K562 (cell line): ENCODE results near the gene VTA1. TPM values are rescaled to one million over a fixed set of nuclear protein-coding genes. Genes with fewer than 3 reads are reported as not detected.

Source experiments
- ATAC-seq: fragments of 200-7000 bp; cut with Tn5 transposase; 3 replicates; pipeline ENCODE4 v1.9.1; 2020; ENCODE audit warnings: moderate library complexity
- BruUV-seq: library from RNA; stranded (reverse); fragments of 400-500 nt; replicated peaks from 2 replicates; lab custom pipeline; 2021; lab: Mats Ljungman, UMichigan
- CTCF ChIA-PET: fragments of 300-600 bp; formaldehyde crosslinking; extraction: SDS; loops from one replicate; lab custom pipeline; 2021; ENCODE audit warnings: low intra/inter-chr PET ratio; lab: Yijun Ruan, JAX
- POLR2A ChIA-PET: fragments of 300-600, 350-650 bp; sonication (Branson Sonifier 250); formaldehyde crosslinking; extraction: SDS; loops from one replicate; lab custom pipeline; 2021; ENCODE audit warnings: antibody characterized with exemption, inconsistent platforms; lab: Yijun Ruan, JAX
- DNase-seq, 4 experiments: peaks; one replicate each; pipeline versions ENCODE4 v3.0.0 to v3.0.0-alpha.2; 2011 to 2018; ENCODE audit warnings: low spot score in 3 of 4, mixed read lengths in 3 of 4; ENCODE audit errors: extremely low read depth in 1 of 4
- FAIRE-seq: peaks from 2 replicates; lab custom pipeline; 2011; peaks lifted over from hg19 to GRCh38; lab: Jason Lieb, UNC
- H2AFZ ChIP-seq: 2 replicates; pipeline ENCODE4 v1.6.0; 2011; ENCODE audit warnings: low read depth, low read length, control low read depth, inconsistent platforms
- H3K27ac ChIP-seq: fragments of 200-600 bp; 3 replicates; pipeline ENCODE4 v1.8.0; 2011; ENCODE audit warnings: low read depth, mild to moderate bottlenecking, control low read depth, inconsistent platforms, low read length, moderate library complexity, mixed read lengths; ENCODE audit errors: extremely low read depth
- H3K27me3 ChIP-seq, 2 experiments: fragments of 300-600 bp in 1 of 2; 2 replicates in 1 of 2; 3 replicates in 1 of 2; pipeline versions ENCODE4 v1.6.0 to v1.8.0; 2011; ENCODE audit warnings: inconsistent platforms in 2 of 2, low read length in 2 of 2, mild to moderate bottlenecking in 1 of 2, mixed read lengths in 1 of 2, moderate library complexity in 1 of 2; ENCODE audit not compliant: control insufficient read depth in 2 of 2, insufficient read depth in 2 of 2
- H3K36me3 ChIP-seq: fragments of 300-600 bp; 3 replicates; pipeline ENCODE4 v1.8.0; 2011; ENCODE audit warnings: mild to moderate bottlenecking, low read length, inconsistent platforms; ENCODE audit not compliant: control insufficient read depth, insufficient read depth
- H3K4me1 ChIP-seq, 2 experiments: fragments of 200-600 bp in 1 of 2; replicated peaks in 1 of 2; 2 replicates in 1 of 2; 3 replicates in 1 of 2; pipeline versions ENCODE4 v1.5.1 to v1.8.0; 2011; ENCODE audit warnings: inconsistent platforms in 2 of 2, low read length in 2 of 2, mild to moderate bottlenecking in 1 of 2, mixed read lengths in 1 of 2, moderate library complexity in 1 of 2; ENCODE audit not compliant: control insufficient read depth in 2 of 2, insufficient read depth in 2 of 2
- H3K4me2 ChIP-seq: 2 replicates; pipeline ENCODE4 v1.6.1; 2011; ENCODE audit warnings: low read length, control low read depth, inconsistent platforms, mixed read lengths; ENCODE audit not compliant: insufficient read depth
- H3K4me3 ChIP-seq: fragments of 200-600 bp; sonication (generic), shearing (Covaris generic); 2 replicates; pipeline ENCODE4 v1.5.1; 2016; ENCODE audit warnings: control low read depth, inconsistent platforms
- H3K79me2 ChIP-seq: fragments of 200-600 bp; 3 replicates; pipeline ENCODE4 v1.8.0; 2011; ENCODE audit warnings: low read length, inconsistent platforms; ENCODE audit not compliant: control insufficient read depth, insufficient read depth
- H3K9ac ChIP-seq, 2 experiments: 2 replicates each; pipeline versions ENCODE4 v1.6.0 to v1.6.1; 2011; ENCODE audit warnings: low read depth in 2 of 2, low read length in 2 of 2, control low read depth in 1 of 2, inconsistent platforms in 1 of 2, mild to moderate bottlenecking in 1 of 2, mixed read lengths in 1 of 2; ENCODE audit not compliant: insufficient read depth in 1 of 2
- H3K9me1 ChIP-seq: one replicate; pipeline ENCODE4 v1.6.0; 2011; ENCODE audit warnings: inconsistent platforms, mild to moderate bottlenecking, low read length, moderate library complexity; ENCODE audit not compliant: control insufficient read depth, insufficient read depth
- H3K9me3 ChIP-seq: replicated peaks from 2 replicates; pipeline ENCODE4 v1.5.1; 2011; ENCODE audit warnings: low read depth, low read length, inconsistent platforms; ENCODE audit not compliant: control insufficient read depth, insufficient read depth
- H4K20me1 ChIP-seq: replicated peaks from 2 replicates; pipeline ENCODE4 v1.6.1; 2011; ENCODE audit warnings: low read length, inconsistent platforms, mixed read lengths; ENCODE audit not compliant: control insufficient read depth, insufficient read depth
- C11orf30 ChIP-seq: fragments of 450-650 bp; IDR thresholded peaks from 2 replicates; pipeline ENCODE4 v1.6.1; 2016; ENCODE audit warnings: low read depth, mild to moderate bottlenecking
- CREM ChIP-seq: IDR thresholded peaks from 2 replicates; pipeline ENCODE4 v1.6.1; 2014; ENCODE audit warnings: antibody characterized with exemption, low read depth
- MAFF ChIP-seq: IDR thresholded peaks from 2 replicates; pipeline ENCODE4 v1.6.1; 2012; ENCODE audit warnings: low read length, improper control_type of control experiment
- MAFG ChIP-seq: fragments of 450-650 bp; conservative IDR thresholded peaks from 2 replicates; pipeline ENCODE4 v1.6.1; 2016; ENCODE audit warnings: missing genetic modification characterization, missing compliant biosample characterization
- ZNF316 ChIP-seq: fragments of 450-650 bp; IDR thresholded peaks from 2 replicates; pipeline ENCODE4 v1.6.1; 2016
- ZNF584 ChIP-seq: fragments of 200-800 bp; sonication (Bioruptor generic); IDR thresholded peaks from 2 replicates; pipeline ENCODE4 v1.6.1; 2016; ENCODE audit warnings: low read depth, mild to moderate bottlenecking, missing genetic modification characterization, missing compliant biosample characterization
- ZNF780A ChIP-seq: fragments of 250-450 bp; sonication (Bioruptor Pico); IDR thresholded peaks from 2 replicates; pipeline ENCODE4 v1.5.0; 2021; ENCODE audit warnings: mild to moderate bottlenecking
- ZZZ3 ChIP-seq: fragments of 450-650 bp; IDR thresholded peaks from 2 replicates; pipeline ENCODE4 v1.6.1; 2016; ENCODE audit warnings: antibody characterized with exemption, mild to moderate bottlenecking, moderate library complexity
- WGBS: fragments of 100-300 bp; shearing (Covaris generic); methylation state at CpG from one replicate; pipeline ENCODE4 v1.1.6; 2016; ENCODE audit warnings: low coverage, mixed read lengths; ENCODE audit not compliant: insufficient coverage; ENCODE audit errors: missing lambda C conversion rate; 5-methylcytosine and 5-hydroxymethylcytosine counted together
- in situ Hi-C: fragments of 300-500 bp; cut with MboI; formaldehyde crosslinking; loops from 4 replicates; pipeline ENCODE4 v1.15.0; 2018; ENCODE audit warnings: inconsistent platforms, mixed read lengths
- intact Hi-C: fragments of 100-400 bp; cut with micrococcal nuclease; formaldehyde crosslinking; loops from 2 replicates; pipeline ENCODE4 v1.14.2; 2022
- polyA plus RNA-seq, 8 experiments: library from polyadenylated mRNA; depleted of rRNA in 4 of 8; stranded (reverse) in 5 of 8; unstranded in 3 of 8; fragments of >200 nt; fragmentation: Nextera tagmentation in 2 of 8; fragmentation: Illumina TruSeq in 1 of 8; extraction: Ambion mirVana in 2 of 8; extraction: Trizol in 1 of 8; gene quantifications; 2 replicates each; pipeline versions ENCODE4 v1.2.1 to v1.2.3, GENCODE V29; 2011 to 2014; ENCODE audit warnings: inconsistent platforms in 1 of 8, missing spikeins in 1 of 8
- total RNA-seq, 7 experiments: library from RNA; depleted of rRNA in 6 of 7; stranded (reverse); fragments of >200 nt in 6 of 7; fragmentation: Illumina TruSeq in 2 of 7; extraction: Trizol in 2 of 7; gene quantifications; 2 replicates each; pipeline versions ENCODE4 v1.2.1 to v1.2.3, GENCODE V29; 2011 to 2021; ENCODE audit warnings: low replicate concordance in 1 of 7
- TF ChIP-seq, protein P1 (sequence below): fragments of 150-350 bp; conservative IDR thresholded peaks from 2 replicates; pipeline ENCODE4 v1.6.1; 2014; ENCODE audit warnings: low read length

VTA1 gene
- total and polyA plus RNA-seq, 9 of the 15 experiments (the other 6 are each of a cell fraction or from before 2014, with no cell fraction given): 47.8 to 182 (median 84.6) TPM

GRCh38 chr6:142121342-142121741, 25.7 kb upstream of the VTA1 start:
- intact Hi-C loops (no loop called here), in situ Hi-C loops (loop anchor here (25.0 kb wide), 1 partner anchor 434 kb away; no protein-coding TSS in a partner anchor)
- WGBS: 2% methylated on average over 3 of the region's 3 CpGs
- ChIA-PET CTCF (no interaction called here), POLR2A (no interaction called here)
- ATAC-seq (no peak), DNase-seq (no peak), FAIRE-seq (no peak)
- Histone ChIP-seq H3K4me1 (no peaks in the 10 kb centered on the region), H3K9me1 (no peaks in the 10 kb centered on the region), H3K36me3 (no peaks in the 10 kb centered on the region), H3K27ac (no peak overlapping the region), H3K9me3 (no peaks in the 10 kb centered on the region), H4K20me1 (no peaks in the 10 kb centered on the region), H2AFZ (no peak overlapping the region), H3K27me3 (no peaks in the 10 kb centered on the region), H3K4me3 (no peak overlapping the region), H3K9ac (no peak overlapping the region), H3K4me2 (no peak overlapping the region), H3K79me2 (no peaks in the 10 kb centered on the region)
- TF ChIP-seq ZNF316 (peak; percentile 58), MAFG (tag) (peak; percentile 41; the same call in 1 of the 2 replicates), MAFF (0 out of 2 replicates have a peak, but pooled peaks have one; percentile 8), C11orf30 (peak; percentile 41; the same call in 1 of the 2 replicates), ZNF780A (CRISPR knock-in tag) (no peak)
- BruUV-seq: no TSS peak

DNA sequence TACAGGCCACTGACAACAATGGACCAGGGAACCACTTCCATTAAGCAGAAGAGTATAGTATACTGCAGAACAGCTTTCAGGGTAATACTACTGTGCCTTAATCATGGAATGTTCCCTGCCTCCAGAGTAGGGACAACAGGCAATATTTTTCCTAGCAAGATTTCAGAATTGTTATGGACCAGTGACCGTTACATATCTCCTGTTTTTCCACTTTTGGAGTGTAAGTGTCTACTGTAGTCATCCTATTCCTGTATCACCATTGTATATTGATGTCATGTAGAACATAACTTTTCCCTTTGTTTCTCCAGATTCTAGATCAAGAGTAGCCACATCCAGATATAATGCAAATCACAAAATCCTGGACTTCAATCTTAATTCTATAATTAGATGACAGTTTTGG, 16.2 kb upstream of the VTA1 start:
- TF ChIP-seq, protein P1, sequence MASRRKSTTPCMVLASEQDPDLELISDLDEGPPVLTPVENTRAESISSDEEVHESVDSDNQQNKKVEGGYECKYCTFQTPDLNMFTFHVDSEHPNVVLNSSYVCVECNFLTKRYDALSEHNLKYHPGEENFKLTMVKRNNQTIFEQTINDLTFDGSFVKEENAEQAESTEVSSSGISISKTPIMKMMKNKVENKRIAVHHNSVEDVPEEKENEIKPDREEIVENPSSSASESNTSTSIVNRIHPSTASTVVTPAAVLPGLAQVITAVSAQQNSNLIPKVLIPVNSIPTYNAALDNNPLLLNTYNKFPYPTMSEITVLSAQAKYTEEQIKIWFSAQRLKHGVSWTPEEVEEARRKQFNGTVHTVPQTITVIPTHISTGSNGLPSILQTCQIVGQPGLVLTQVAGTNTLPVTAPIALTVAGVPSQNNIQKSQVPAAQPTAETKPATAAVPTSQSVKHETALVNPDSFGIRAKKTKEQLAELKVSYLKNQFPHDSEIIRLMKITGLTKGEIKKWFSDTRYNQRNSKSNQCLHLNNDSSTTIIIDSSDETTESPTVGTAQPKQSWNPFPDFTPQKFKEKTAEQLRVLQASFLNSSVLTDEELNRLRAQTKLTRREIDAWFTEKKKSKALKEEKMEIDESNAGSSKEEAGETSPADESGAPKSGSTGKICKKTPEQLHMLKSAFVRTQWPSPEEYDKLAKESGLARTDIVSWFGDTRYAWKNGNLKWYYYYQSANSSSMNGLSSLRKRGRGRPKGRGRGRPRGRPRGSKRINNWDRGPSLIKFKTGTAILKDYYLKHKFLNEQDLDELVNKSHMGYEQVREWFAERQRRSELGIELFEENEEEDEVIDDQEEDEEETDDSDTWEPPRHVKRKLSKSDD: no peak
- TF ChIP-seq ZNF584 (CRISPR knock-in tag): peak; percentile 96
- no peak for TF ChIP-seq CREM
- no peak for TF ChIP-seq ZZZ3
- Histone ChIP-seq H3K9me3 (no peaks in the 10 kb centered on the region), H3K9ac (no peak overlapping the region), H3K4me2 (no peak overlapping the region), H3K79me2 (no peaks in the 10 kb centered on the region), H3K4me3 (no peak overlapping the region), H3K36me3 (no peaks in the 10 kb centered on the region), H3K4me1 (no peaks in the 10 kb centered on the region), H3K9me1 (no peaks in the 10 kb centered on the region), H2AFZ (no peak overlapping the region), H3K27ac (no peak overlapping the region), H3K27me3 (no peaks in the 10 kb centered on the region; a peak in 1 of 5 replicates), H4K20me1 (no peaks in the 10 kb centered on the region)
- FAIRE-seq (no peak), ATAC-seq (no peak), DNase-seq (no peak)
- in situ Hi-C loops: no loop called here
- WGBS: 4% methylated on average over 1 of the region's 1 CpG
- POLR2A ChIA-PET: no interaction called here
- CTCF ChIA-PET: no interaction called here
- BruUV-seq: no TSS peak
- intact Hi-C loops: no loop called here
